Epithelial cell of proximal tubule (primary cell): ENCODE results near the gene FRYL. TPM values are rescaled to one million over a fixed set of nuclear protein-coding genes. Genes with fewer than 3 reads are reported as not detected.

Experiments used
- DNase-seq: peaks from one replicate; pipeline ENCODE4 v3.0.0-alpha.2; 2011; ENCODE audit warnings: low read depth
- H3K4me3 ChIP-seq: 2 replicates; pipeline ENCODE4 v1.5.1; 2011; ENCODE audit warnings: low read depth, mild to moderate bottlenecking, low read length
- CTCF ChIP-seq: conservative IDR thresholded peaks from 2 replicates; pipeline ENCODE4 v1.5.1; 2012; ENCODE audit warnings: low read depth, mild to moderate bottlenecking, low read length
- total RNA-seq: library from RNA; depleted of rRNA; stranded (reverse); fragments of >200 nt; gene quantifications from 2 replicates; pipeline ENCODE4 v1.2.3, GENCODE V29; 2015

Gene FRYL
- total RNA-seq, 1 donor from 2014 or later, result 22.5 TPM

- H3K4me3 ChIP-seq, result no peak overlapping the region
- TF ChIP-seq CTCF, result no peak
- no peak for DNase-seq
These were observed 111.0 kb downstream of the FRYL start for GRCh38 chr4:48669086-48669485.

- TF ChIP-seq CTCF, result no peak
- DNase-seq, result no peak
- no peak overlapping the region for H3K4me3 ChIP-seq
These were observed 111.6 kb downstream of the FRYL start for GRCh38 chr4:48668254-48669017.

GRCh38 chr4:48667148-48667547 is 112.9 kb downstream of the FRYL start:
- TF ChIP-seq CTCF, result no peak
- no peak for DNase-seq

GRCh38 chr4:48665555-48666186 is 114.4 kb downstream of the FRYL start:
- TF ChIP-seq CTCF, result no peak
- H3K4me3 ChIP-seq, result no peak overlapping the region
- DNase-seq, result no peak

More at GRCh38 chr4:48667148-48667547, 112.9 kb downstream of the FRYL start:
- no peak overlapping the region for H3K4me3 ChIP-seq

- DNase-seq, result no peak
- H3K4me3 ChIP-seq, result no peak overlapping the region
- no peak for TF ChIP-seq CTCF
These were observed 115.1 kb downstream of the FRYL start for GRCh38 chr4:48664938-48665337.

- H3K4me3 ChIP-seq, result no peak overlapping the region
- TF ChIP-seq CTCF, result no peak
- DNase-seq, result no peak
These were observed 118.7 kb downstream of the FRYL start for GRCh38 chr4:48661391-48661790.
